LoVo (cell line): ENCODE data around the gene GMNN.
A peak's percentile ranks its signal among the peaks of the same experiment; 100 is the strongest.
"Not testable (repeated sequence)": the region's sequence is repeated elsewhere in the genome, so short reads cannot be mapped to it uniquely, and the experiment has no call there.

Experiments
- DNase-seq: peaks from one replicate; pipeline ENCODE4 v3.0.0-alpha.2; 2016; ENCODE audit warnings: low spot score

GMNN gene

DNA sequence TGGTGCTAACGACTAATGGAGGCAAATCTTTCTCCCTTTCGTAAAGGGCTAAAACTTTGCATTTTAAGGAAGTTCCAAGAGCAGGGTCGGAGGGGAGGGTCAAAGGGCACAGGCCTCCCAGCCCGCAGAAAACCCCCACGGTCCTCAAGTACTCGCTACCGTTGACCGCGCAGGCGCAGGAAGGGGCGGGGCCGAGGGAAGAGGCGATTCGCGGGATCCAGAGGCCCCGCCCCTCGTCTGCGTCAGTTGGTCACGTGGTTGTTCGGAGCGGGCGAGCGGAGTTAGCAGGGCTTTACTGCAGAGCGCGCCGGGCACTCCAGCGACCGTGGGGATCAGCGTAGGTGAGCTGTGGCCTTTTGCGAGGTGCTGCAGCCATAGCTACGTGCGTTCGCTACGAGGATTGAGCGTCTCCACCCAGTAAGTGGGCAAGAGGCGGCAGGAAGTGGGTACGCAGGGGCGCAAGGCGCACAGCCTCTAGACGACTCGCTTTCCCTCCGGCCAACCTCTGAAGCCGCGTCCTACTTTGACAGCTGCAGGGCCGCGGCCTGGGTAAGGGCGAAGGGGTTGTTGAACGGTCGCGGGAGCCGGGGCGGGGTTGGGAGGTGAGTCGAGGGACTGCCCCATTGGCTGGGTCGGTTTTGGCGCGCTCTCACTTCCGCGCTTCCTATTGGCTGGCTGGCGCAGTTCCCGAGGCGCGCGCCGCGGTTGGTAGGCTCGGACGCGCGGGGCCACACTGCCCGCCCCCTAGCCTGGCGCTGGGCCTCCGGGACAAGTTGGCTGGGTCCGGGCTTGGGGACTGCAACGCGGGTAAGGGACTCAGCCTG, at the start of gene GMNN:
TSS of gene GMNN (plus strand) at position 242 of the 824 bp plus-strand sequence. CDS start 2,310 bp downstream, outside the sequence.
- peak; percentile 96 for DNase-seq

DNA sequence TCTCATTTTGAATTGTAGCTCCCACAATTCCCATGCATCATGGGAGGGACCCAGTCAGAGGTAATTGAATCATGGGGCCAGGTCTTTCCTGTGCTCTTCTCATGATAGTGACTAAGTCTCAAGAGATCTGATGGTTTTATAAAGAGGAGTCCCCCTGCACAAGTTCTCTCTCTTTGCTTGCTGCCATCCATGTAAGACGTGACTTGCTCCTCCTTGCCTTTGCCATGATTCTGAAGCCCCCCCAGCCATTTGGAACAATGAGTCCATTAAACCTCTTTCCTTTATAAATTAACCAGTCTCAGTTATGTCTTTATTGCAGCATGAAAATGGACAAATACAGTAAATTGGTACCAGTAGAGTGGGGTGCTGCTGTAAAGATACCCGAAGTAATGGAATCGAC, 44.1 kb upstream of the GMNN start:
- DNase-seq, result not testable (repeated sequence)

DNA sequence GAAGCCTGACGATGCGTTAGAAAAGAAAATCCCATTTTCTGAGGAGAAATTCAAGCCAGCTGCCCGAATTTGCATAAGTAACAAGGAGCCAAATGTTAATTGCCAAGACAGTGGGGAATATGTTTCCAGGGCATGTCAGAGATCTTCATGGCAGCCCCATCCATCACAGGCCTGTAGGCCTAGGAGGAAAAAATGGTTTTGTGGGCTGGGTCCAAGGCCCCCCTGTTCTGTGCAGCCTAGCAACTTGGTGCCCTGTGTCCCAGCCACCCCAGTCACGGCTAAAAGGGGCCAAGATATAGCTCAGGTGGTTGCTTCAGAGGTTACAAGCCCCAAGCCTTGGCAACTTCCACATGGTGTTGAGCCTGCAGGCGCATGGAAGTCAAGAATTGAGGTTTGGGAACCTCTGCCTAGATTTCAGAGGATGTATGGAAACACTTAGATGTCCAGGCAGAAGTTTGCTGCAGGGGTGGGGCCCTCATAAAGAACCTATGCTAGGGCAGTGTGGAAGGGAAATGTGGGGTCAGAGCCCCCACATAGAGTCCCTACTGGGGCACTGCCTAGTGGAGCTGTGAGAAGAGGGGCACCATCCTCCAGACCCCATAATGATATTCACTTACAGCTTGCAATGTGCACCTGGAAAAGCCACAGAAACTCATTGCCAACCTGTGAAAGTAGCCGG, 43.1 kb upstream of the GMNN start:
- DNase-seq, result not testable (repeated sequence)

DNA sequence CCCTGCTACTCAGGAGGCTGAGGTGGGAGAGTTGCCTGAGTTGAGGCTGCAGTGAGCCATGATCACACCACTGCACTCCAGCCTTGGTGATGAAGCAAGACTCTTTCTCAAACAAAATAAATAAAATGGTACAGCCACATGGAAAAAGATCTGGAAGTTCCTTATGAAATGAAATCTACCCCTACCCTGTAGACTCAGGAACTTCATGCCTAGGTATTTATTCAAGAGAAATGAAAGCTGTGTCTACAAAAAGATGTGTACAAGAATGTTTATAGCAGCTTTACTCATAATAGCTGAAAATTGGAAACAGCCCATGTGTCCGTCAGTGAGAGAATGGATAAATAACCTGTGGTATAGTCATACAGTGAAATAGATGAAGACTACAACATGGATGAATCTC, 40.6 kb upstream of the GMNN start:
- DNase-seq, result no peak

DNA sequence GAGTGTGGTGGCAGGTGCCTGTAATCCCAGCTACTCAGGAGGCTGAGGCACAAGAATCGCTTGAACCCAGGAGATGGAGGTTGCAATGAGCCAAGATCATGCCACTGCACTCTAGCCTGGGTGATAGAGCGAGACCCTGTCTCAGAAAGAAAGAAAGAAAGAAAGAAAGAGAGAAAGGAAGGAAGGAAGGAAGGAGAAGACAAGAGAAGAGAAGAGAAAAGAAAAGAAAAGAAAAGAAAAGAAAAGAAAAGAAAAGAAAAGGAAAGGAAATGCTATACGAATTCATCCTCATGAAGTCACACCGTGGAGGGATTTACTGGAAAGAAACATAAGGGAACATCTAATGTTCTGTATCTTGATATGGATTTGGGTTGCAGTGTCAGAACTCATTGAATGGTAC, 40.0 kb upstream of the GMNN start:
- DNase-seq, result not testable (repeated sequence)

DNA sequence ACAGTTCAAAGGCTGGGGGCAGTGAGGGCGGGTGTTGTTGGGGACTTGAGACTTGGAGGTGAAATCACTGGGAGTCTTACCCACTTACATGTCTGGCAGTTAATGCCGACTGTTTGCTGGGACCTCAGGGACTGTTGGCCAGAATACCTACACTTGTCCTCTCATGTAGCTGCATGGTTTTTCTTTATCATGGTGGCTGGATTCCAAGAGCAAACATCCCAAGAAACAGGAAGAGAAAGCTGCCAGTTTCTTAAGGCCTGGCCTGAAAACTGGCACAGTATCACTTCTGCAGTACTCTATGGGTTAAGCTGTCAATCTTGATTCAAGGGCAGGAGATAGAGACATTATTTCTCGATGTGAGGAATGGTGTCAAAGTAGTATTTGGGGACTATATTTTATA, 36.0 kb upstream of the GMNN start:
- DNase-seq, result no peak

DNA sequence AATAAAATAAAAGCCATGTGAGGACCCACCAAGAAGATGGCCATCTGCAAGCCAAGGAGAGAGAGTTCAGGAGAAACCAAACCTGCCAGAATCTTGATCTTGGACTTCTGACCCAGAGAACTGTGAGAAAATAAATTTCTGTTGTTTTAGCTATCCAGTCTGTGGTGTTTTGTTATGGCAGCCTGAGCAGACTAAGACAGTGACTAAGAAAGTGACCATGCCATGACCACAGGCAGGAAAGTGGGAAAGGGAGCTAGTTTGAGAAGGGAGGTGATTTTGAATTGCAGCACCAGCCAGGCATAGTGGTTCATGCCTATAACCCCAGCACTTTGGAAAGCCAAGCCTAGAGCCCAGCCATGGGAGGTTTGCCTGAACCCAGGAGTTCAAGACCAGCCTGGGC, 33.9 kb upstream of the GMNN start:
- DNase-seq, result no peak

DNA sequence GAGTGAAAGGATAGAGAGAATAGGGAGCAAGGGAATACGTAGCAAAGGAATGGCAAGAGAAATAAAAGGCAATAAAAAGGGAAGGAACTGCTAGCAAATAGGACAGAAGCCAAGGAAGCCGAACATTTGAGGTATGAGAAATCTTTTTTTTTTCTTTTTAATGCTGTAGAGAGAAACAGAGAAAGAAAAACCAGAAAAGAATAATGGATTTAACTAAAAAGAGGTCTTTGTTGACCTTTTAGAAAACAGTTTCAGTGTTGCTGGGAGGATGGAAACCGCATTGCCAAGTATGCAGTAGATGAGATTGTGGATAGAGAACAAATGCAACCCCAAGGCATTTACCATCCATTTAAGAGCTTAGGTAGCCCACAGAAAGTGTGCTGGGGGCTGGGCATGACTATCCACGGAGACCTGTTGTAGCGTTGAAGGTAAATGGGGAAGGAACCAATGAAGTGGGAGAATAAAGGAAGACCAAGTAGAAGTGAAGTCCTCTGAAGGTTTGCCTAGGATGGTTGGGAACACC, 32.5 kb upstream of the GMNN start:
- DNase-seq, result no peak

DNA sequence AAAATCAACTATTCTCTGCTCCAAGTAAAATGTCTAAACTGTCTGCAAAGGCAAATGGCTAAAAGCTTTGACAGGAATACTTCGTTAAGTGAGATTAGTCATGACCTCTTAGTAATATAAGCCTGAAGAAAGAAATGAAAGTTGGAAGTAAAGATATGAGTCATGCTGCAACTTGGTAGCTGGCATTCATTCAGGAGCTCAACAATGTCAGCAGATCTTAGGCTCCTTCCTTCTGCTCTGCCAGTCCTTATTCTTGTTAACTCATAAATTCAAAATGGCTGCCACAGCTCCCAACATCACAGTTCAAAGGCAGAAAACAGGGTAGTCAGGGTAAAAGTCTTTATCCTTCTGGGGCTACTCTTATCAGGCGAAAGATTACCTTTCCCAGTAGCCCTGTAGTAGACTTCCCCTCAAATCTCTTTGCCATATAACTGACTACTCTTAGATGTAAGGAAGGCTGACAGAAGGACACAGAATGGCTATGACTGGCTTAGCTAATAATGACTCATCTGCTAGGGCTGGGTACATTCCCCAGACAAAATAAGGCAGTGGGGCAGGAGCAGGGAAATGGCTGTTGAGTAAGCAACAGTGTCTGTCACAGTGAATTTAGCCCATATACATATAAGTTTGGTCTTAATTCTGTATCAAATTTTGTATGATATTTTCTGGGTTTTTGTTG, 31.3 kb upstream of the GMNN start:
- DNase-seq, result peak; percentile 89

DNA sequence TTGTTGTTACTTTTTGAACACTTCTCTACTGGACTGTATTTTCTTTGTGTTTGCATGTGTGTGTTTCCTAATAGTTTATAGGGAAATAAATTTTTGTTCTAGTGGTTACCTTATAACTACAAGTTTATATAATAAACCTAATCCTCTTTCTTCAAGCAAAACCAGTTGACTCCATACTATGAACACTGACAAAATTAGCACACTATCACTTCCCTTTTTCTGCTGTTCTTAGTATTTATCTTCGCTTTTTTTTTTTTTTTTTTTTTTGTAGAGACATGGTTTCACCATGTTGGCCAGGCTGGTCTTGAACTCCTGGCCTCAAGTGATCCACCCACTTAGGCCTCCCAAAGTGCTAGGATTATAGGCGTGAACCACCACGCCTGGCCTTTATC, 30.8 kb upstream of the GMNN start:
- DNase-seq, result no peak

DNA sequence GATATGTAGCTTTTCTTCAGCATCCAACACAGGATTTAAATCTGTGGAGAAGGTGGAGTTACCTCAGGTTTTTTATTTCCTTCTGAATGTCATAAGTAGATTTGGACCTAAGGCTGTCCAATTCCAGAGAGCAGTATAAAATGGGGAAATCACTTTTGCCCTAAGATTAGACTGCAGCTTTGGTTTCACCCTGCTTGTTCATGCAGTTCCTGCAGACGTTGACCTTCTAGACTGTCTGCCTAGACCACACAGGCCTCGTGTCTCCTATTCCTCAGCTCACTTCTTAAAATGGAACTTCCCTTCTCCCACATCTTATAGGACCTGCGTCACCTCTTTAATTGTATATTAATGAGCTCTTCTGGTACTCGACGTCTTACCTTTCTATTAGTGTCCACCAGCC, 29.8 kb upstream of the GMNN start:
- DNase-seq, result no peak

DNA sequence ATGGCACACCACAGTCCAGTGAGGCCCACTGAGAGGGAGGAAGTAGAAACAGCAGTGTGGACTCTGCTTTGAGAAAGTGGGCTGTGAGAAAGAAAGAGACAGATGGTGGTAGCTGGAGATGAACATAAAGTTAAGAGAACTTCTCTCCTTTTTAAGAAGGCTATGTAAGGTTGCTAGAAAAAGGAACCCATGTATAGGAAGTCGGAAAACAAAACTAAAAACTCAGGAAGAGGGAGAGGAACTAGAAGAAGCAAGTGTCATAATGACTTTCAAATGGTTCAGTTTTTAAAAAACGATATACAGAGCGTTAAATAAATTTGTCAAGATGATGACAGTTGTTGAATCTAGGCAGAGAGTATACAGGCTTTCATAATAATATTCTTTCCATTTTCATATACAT, 25.4 kb upstream of the GMNN start:
- no peak for DNase-seq

DNA sequence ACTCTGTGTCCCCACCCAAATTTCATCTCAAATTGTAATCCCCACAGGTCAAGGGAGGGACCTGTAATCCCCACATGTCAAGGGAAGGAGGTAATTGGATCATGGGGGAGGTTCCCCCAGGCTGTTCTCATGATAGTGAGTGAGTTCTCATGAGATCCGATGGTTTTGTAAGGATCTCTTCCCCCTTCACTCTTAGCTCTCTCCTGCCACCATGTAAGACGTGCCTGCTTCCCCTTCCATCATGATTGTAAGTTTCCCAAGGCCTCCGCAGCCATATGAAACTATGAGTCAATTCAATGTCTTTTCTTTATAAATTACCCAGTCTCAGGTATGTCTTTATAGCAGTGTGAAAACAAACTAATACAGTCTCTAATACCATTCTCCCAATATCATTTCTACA, 23.9 kb upstream of the GMNN start:
- DNase-seq, result not testable (repeated sequence)

DNA sequence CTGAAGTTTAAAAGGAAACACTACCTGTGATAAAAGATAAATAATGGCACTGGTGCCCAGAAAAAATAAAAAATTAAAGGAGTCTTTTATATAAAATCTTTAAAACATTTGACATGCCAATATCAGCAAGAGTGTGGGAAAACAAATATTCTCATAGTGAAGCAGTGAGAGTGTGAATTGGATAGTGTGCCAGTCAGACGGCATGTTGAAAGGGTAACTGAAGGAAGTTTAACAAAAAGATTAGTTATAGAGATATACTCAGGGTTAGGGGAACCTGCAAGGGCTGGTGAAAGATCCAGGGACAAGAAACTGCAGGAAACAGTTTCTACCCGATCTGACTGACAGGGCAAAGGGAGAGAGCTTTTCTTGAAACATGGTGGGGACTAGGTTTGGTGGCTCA, 22.2 kb upstream of the GMNN start:
- no peak for DNase-seq

DNA sequence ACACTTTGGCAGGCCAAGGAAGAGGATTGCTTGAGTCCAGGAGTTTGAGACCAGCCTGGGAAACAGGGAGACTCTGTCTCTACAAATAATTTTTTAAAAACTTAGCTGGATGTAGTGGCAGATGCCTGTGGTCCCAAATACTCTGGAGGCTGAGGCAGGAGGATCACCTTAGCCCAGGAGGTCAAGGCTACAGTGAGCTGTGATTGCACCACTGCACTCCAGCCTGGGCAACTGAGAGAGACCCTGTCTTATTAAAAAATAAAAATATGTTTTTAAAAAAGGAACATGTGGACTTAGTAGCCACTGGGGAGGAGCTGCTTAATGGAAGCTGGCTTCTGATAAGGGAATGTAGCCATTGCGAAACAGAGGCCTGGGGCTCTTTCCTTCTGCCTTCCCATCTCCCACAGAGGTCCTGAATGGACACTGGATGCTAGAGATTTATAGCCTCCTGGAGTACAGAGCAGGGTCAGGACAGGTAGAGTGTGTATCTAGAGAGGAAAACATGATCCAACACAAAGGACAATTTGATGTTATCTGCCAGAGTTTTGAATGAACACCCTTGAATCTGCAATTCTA, 21.7 kb upstream of the GMNN start:
- no peak for DNase-seq

DNA sequence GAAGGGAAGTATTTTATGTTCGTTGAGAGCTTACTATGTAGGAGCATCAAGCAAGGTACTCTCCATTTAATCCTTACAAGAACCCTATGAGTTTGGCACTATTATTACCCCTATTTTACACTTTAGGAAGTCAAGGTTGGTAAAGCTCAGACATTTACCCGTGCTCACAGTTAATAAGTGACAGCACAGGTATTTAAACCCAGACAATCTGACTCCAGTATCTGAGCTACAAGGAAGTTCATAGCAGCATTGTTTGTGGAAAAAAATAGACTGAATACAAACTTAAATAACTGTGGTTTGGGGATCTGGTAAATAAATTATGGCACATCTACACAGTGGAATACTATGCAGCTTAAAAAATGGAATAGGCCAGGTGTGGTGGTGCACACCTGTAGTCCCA, 21.2 kb upstream of the GMNN start:
- no peak for DNase-seq

DNA sequence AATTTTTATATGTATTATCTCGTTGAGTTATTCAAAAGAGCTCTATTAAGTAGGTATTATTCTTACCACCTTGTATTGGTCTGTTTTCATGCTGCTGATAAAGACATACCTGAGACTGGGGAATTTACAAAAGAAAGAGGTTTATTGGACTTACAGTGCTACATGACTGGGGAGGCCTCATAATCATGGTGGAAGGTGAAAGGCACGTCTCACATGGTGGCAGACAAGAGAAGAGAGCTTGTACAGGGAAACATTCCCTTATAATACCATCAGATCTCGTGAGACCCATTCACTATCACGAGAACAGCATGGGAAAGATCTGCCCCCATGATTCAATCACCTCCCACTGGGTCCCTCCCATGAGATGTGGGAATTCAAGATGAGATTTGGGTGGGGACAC, 20.4 kb upstream of the GMNN start:
- DNase-seq, result not testable (repeated sequence)

DNA sequence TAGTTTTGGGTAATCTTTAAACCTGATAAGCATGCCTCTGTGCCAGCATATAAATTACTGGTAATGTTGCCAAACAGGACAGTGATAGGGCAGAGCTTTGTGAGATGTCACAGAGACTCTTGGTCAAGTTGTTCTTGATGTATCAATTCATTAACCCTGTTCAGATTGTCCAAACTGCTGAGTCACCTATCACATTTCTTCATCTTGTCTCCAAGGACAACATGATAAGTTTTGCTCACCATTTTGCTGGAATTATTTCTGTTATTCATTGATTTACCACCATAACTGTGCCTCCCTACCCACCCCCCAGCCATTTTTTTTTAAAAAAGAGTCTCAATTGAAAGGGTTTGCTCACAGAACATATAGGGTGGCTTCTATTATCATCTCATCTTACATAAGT, 19.5 kb upstream of the GMNN start:
- DNase-seq, result no peak

DNA sequence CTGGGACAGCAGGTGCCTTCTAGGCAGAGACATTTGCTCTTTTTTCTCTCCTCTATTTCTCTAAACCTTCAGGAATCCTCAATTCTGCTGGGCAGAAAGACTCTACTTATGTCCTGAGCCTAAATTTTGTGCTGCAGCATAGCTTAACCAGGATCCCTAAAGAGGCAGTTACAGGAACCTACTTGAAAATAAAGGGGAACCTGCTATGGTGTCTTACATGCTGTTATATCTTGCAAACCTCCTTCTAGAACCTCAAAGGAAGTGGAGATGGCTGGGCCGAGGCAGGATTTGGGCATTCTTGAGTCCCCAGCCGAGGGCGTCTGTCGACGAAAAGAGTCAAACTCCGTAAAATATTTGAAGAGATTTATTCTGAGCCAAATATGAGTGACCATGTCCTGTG, 17.1 kb upstream of the GMNN start:
- DNase-seq, result no peak

DNA sequence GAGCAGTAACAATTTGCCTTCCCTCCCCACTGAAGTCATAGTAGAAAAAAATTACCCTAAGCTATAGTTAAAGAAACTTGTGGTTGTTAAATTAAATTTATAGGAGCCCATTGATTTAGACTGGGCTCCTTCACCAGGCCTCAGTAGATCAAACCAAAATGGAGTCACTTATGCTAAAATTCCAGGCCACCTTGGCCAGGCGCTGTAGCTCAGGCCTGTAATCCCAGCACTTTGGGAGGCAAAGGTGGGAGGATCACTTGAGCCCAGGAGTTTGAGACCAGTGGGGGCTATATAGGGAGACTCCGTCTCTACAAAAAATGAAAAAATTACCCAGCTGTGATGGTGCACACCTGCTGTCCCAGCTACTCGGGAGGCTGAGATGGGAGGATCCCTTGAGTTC, 15.0 kb upstream of the GMNN start:
- DNase-seq, result no peak

DNA sequence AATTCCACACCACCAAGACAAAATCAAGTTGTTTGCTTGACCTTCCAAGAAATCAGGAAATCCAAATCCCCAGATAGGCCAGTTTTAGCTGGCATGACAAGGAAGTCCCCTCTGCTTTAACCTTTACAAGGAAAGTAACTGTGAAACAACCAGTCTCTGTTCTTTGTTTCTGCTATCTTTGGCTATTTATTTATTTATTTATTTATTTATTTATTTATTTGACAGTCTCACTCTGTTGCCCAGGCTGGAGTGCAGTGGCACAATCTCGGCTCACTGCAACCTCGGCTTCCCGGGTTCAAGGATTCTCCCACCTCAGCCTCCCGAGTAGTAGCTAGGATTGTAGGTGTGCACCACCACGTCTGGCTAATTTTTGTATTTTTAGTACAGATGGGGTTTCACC, 14.5 kb upstream of the GMNN start:
- no peak for DNase-seq

DNA sequence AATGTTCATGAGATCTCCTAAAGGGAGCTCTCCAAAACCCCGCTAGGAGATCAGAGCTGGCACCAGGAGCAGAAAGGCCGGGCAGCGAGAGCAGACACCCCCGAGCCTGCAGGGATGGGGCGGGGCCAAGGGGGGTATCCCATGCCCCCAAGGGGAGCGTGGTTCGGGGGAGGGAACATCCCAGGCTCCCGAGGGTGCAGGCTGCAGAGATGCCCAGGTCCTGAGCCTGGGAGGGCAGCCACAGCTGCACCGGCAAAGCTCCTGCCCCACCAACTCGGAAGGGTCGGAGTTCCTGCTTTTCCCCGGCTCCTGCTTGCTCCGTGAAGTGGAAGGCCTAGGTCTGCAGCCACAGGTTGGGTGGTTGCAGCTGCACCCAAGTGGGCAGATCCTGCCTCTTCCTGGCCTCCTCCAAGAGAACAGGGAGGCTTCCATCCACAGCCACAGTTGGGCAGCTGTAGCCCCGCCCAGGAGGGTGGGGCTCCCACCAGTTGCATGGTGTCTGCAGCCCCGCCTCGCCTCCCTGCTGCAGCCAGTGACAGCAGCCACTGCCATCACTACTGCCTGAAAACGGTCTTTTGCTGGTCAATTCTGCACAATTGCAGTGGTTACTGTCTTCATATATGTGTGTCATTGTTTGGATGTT, 13.4 kb upstream of the GMNN start:
- DNase-seq, result no peak
